Smooth muscle cell (in vitro differentiated cells): ENCODE measurements around the gene WNK1. TPM values are rescaled to one million over a fixed set of nuclear protein-coding genes. Genes with fewer than 3 reads are reported as not detected.

Experiments
- DNase-seq: peaks from one replicate; lab custom pipeline; 2025; ENCODE audit not compliant: unreplicated experiment; lab: John Stamatoyannopoulos, UW
- H2AFZ ChIP-seq: fragments of 200-600 bp; sonication (generic); 2 replicates; pipeline ENCODE4 v1.6.0; 2016; ENCODE audit warnings: antibody characterized with exemption, low read depth, mild to moderate bottlenecking
- H3F3A ChIP-seq: fragments of 200-600 bp; sonication (generic); 2 replicates; pipeline ENCODE4 v1.6.0; 2017; ENCODE audit warnings: antibody characterized with exemption, low read depth
- H3K27ac ChIP-seq: fragments of 200-600 bp; sonication (generic); 2 replicates; pipeline ENCODE4 v1.5.1; 2016; ENCODE audit warnings: low read depth, mild to moderate bottlenecking
- H3K27me3 ChIP-seq: fragments of 200-600 bp; sonication (generic); 2 replicates; pipeline ENCODE4 v1.6.1; 2016; ENCODE audit warnings: low read depth, mild to moderate bottlenecking
- H3K36me3 ChIP-seq: fragments of 200-600 bp; sonication (generic); 2 replicates; pipeline ENCODE4 v1.5.1; 2016; ENCODE audit warnings: low read depth
- H3K4me1 ChIP-seq: fragments of 200-600 bp; sonication (generic); 2 replicates; pipeline ENCODE4 v1.5.1; 2016; ENCODE audit warnings: low read depth
- H3K4me2 ChIP-seq: fragments of 200-600 bp; sonication (generic); 2 replicates; pipeline ENCODE4 v1.6.0; 2016; ENCODE audit warnings: mild to moderate bottlenecking
- H3K4me3 ChIP-seq: fragments of 200-600 bp; sonication (generic); 2 replicates; pipeline ENCODE4 v1.5.1; 2016; ENCODE audit warnings: mild to moderate bottlenecking
- H3K79me2 ChIP-seq: fragments of 200-600 bp; sonication (generic); 2 replicates; pipeline ENCODE4 v1.6.0; 2016; ENCODE audit warnings: low read depth, mild to moderate bottlenecking
- H3K9ac ChIP-seq: fragments of 200-600 bp; sonication (generic); 2 replicates; pipeline ENCODE4 v1.6.0; 2016; ENCODE audit warnings: low read depth
- H3K9me3 ChIP-seq: fragments of 200-600 bp; sonication (generic); replicated peaks from 2 replicates; pipeline ENCODE4 v1.5.1; 2016; ENCODE audit warnings: low read depth
- H4K20me1 ChIP-seq: fragments of 200-600 bp; sonication (generic); 2 replicates; pipeline ENCODE4 v1.6.0; 2016; ENCODE audit warnings: low read depth
- WGBS: methylation state at CpG from one replicate; pipeline ENCODE4 v1.1.7; 2016; ENCODE audit warnings: low lambda C conversion rate; 5-methylcytosine and 5-hydroxymethylcytosine counted together
- polyA plus RNA-seq: library from polyadenylated mRNA; unstranded; fragments of >200 nt; fragmentation: Nextera tagmentation; extraction: Ambion mirVana; gene quantifications from 2 replicates; pipeline ENCODE4 v1.2.1, GENCODE V29; 2016
- total RNA-seq: library from RNA; depleted of rRNA; stranded (reverse); fragments of >200 nt; gene quantifications from 2 replicates; pipeline ENCODE4 v1.2.3, GENCODE V29; 2014
- TF ChIP-seq, protein P1 (sequence below): fragments of 200-600 bp; sonication (generic); IDR thresholded peaks from 2 replicates; pipeline ENCODE4 v1.5.1; 2017; ENCODE audit warnings: borderline replicate concordance, mild to moderate bottlenecking, antibody characterized with exemption; ENCODE audit not compliant: insufficient read depth, poor library complexity, severe bottlenecking

WNK1 gene
- total and polyA plus RNA-seq, 2 experiments from 2014 or later = 42.2 to 104 TPM

GRCh38 chr12:751192-751998 is 984 bp upstream of the WNK1 start:
- Histone ChIP-seq H4K20me1 (peaks cover 35% of the 10 kb centered on the region), H3K79me2 (peaks cover 38% of the 10 kb centered on the region), H3K9ac (peak overlapping the region; percentile 3), H3K9me3 (no peaks in the 10 kb centered on the region), H3F3A (peaks cover 14% of the 10 kb centered on the region), H3K4me2 (peak overlapping the region; percentile 85), H3K36me3 (no peaks in the 10 kb centered on the region), H3K4me1 (peaks cover 28% of the 10 kb centered on the region), H3K27ac (peak overlapping the region; percentile 53), H3K27me3 (no peaks in the 10 kb centered on the region), H2AFZ (peak overlapping the region; percentile 81), H3K4me3 (peak overlapping the region; percentile 86)
- 2% methylated on average over 42 of the region's 42 CpGs for WGBS
- DNase-seq = peak; percentile 69
- TF ChIP-seq, protein P1, sequence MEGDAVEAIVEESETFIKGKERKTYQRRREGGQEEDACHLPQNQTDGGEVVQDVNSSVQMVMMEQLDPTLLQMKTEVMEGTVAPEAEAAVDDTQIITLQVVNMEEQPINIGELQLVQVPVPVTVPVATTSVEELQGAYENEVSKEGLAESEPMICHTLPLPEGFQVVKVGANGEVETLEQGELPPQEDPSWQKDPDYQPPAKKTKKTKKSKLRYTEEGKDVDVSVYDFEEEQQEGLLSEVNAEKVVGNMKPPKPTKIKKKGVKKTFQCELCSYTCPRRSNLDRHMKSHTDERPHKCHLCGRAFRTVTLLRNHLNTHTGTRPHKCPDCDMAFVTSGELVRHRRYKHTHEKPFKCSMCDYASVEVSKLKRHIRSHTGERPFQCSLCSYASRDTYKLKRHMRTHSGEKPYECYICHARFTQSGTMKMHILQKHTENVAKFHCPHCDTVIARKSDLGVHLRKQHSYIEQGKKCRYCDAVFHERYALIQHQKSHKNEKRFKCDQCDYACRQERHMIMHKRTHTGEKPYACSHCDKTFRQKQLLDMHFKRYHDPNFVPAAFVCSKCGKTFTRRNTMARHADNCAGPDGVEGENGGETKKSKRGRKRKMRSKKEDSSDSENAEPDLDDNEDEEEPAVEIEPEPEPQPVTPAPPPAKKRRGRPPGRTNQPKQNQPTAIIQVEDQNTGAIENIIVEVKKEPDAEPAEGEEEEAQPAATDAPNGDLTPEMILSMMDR = peak; percentile 63

DNA sequence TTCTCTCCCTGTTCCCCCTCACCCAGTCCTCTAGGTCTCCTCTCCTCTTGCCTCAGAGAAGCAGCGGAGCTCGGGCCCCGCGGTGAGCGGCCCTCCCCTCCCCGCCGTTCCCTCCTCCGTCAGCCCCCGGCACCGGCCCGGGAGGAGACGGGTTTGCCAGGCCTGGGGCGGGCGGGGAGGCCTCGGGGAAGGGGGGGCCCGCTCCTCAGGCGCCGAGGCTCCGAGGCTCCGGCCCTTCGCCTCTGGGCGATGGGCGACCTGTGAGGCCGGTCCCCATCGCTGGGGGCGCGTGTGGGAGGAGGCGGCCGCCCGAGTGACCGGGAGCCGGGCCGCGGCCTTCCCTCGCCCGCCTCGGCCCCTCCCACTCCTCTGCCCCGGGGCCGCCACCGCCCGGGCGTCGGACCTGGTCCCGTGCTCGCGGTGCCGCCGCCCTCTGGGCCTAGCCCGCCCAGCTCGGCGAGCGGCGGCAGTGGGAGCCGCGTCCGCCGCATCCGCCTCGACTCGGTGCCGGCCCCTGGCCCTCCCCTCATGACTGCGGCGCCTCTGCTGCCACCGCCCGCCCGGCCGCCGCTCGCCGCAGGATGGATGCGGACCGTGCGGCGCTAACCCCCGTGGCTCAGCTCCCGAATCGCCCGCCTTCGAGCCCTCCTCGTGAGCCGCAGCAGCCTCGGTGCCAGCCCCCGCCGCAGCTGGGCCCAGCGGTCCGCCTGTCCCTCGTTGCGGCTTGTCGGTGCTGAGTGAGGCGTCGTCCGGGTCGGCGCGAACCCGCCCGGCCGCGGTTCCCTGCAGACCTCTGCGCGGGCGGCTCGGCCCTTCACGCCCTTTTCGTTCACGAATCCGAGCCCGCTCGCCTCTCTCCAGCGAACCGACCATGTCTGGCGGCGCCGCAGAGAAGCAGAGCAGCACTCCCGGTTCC is 574 bp downstream of the WNK1 start:
- H3K4me3 ChIP-seq = peak overlapping the region; percentile 86
- H3K36me3 ChIP-seq = no peaks in the 10 kb centered on the region
- H4K20me1 ChIP-seq = peaks cover 49% of the 10 kb centered on the region
- H3F3A ChIP-seq = peaks cover 14% of the 10 kb centered on the region
- DNase-seq = no peak
- H3K27ac ChIP-seq = peak overlapping the region; percentile 80
- WGBS = 2% methylated on average over 62 of the region's 115 CpGs
- H3K79me2 ChIP-seq = peaks cover 53% of the 10 kb centered on the region
- peak overlapping the region; percentile 89 for H3K9ac ChIP-seq
- H3K27me3 ChIP-seq = no peaks in the 10 kb centered on the region
- peak overlapping the region; percentile 90 for H3K4me2 ChIP-seq
- no peaks in the 10 kb centered on the region for H3K9me3 ChIP-seq
- H3K4me1 ChIP-seq = peaks cover 33% of the 10 kb centered on the region
- no peak overlapping the region for H2AFZ ChIP-seq
- TF ChIP-seq, protein P1 = no peak

DNA sequence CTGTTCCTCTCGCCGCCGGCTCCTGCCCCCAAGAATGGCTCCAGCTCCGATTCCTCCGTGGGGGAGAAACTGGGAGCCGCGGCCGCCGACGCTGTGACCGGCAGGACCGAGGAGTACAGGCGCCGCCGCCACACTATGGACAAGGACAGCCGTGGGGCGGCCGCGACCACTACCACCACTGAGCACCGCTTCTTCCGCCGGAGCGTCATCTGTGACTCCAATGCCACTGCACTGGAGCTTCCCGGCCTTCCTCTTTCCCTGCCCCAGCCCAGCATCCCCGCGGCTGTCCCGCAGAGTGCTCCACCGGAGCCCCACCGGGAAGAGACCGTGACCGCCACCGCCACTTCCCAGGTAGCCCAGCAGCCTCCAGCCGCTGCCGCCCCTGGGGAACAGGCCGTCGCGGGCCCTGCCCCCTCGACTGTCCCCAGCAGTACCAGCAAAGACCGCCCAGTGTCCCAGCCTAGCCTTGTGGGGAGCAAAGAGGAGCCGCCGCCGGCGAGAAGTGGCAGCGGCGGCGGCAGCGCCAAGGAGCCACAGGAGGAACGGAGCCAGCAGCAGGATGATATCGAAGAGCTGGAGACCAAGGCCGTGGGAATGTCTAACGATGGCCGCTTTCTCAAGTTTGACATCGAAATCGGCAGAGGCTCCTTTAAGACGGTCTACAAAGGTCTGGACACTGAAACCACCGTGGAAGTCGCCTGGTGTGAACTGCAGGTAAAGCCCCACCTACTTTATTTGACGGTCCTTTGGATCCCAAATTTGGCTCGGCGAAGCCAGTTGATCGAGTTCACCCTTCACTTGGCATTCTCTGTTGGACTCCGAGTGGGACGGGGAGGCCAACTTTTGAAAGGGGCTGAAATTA is 1.5 kb downstream of the WNK1 start:
- H4K20me1 ChIP-seq = peaks cover 56% of the 10 kb centered on the region
- WGBS = under 1% methylated on average over 61 of the region's 63 CpGs
- peak overlapping the region; percentile 80 for H3K27ac ChIP-seq
- H3K79me2 ChIP-seq = peaks cover 62% of the 10 kb centered on the region
- H3K4me3 ChIP-seq = peak overlapping the region; percentile 86
- peaks cover 14% of the 10 kb centered on the region for H3F3A ChIP-seq
- H3K27me3 ChIP-seq = no peaks in the 10 kb centered on the region
- H2AFZ ChIP-seq = no peak overlapping the region
- H3K4me1 ChIP-seq = peaks cover 33% of the 10 kb centered on the region
- TF ChIP-seq, protein P1 = no peak
- H3K4me2 ChIP-seq = peak overlapping the region; percentile 90
- peak overlapping the region; percentile 89 for H3K9ac ChIP-seq
- H3K9me3 ChIP-seq = no peaks in the 10 kb centered on the region
- no peak for DNase-seq
- H3K36me3 ChIP-seq = no peaks in the 10 kb centered on the region
